Stomach (tissue), 4 donors: ENCODE measurements around the gene CUL1.

Experiments used
- EP300 ChIP-seq: sonication (generic); formaldehyde crosslinking; IDR thresholded peaks from one replicate; pipeline ENCODE4 v1.6.1; 2017; ENCODE audit warnings: antibody characterized with exemption
- TF ChIP-seq, protein P1 (sequence below), 7 experiments: fragments of 450-650 bp in 4 of 7; fragments of 200-600 bp in 3 of 7; sonication (generic) in 3 of 7; IDR thresholded peaks; one replicate each; pipeline ENCODE4 v1.5.1; 2016 to 2019; ENCODE audit warnings: antibody characterized with exemption in 7 of 7, control low read depth in 2 of 7, mild to moderate bottlenecking in 1 of 7

DNA sequence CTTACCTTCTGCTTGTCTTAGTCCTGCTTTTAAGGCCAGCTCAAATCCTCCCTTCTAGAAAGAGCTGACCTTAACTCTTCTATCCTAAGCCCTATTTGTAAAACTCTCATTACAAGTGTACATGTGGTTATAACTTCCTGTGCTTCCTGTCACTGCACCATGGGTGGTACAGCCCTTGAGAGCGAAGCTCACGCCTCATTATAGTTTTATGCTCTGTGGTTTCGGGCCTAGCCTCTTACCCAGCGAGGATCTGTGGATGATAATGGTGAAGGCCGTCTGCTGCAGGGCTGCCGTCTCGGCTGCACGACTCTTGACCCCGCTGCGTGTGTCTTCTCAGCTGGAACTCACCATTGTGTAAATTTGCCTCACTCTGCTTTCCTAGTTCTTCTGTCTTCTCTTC lies 74.6 kb downstream of the CUL1 start:
- TF ChIP-seq, protein P1, sequence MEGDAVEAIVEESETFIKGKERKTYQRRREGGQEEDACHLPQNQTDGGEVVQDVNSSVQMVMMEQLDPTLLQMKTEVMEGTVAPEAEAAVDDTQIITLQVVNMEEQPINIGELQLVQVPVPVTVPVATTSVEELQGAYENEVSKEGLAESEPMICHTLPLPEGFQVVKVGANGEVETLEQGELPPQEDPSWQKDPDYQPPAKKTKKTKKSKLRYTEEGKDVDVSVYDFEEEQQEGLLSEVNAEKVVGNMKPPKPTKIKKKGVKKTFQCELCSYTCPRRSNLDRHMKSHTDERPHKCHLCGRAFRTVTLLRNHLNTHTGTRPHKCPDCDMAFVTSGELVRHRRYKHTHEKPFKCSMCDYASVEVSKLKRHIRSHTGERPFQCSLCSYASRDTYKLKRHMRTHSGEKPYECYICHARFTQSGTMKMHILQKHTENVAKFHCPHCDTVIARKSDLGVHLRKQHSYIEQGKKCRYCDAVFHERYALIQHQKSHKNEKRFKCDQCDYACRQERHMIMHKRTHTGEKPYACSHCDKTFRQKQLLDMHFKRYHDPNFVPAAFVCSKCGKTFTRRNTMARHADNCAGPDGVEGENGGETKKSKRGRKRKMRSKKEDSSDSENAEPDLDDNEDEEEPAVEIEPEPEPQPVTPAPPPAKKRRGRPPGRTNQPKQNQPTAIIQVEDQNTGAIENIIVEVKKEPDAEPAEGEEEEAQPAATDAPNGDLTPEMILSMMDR (IDR thresholded peaks at IDR 0.05): no peak
- no peak for TF ChIP-seq EP300
